ENCODE results near the gene RREB1. TPM values are rescaled to one million over a fixed set of nuclear protein-coding genes. Genes with fewer than 3 reads are reported as not detected.

RREB1 gene
- total RNA-seq, 1 donor from 2014 or later = 57.2 TPM

DNA sequence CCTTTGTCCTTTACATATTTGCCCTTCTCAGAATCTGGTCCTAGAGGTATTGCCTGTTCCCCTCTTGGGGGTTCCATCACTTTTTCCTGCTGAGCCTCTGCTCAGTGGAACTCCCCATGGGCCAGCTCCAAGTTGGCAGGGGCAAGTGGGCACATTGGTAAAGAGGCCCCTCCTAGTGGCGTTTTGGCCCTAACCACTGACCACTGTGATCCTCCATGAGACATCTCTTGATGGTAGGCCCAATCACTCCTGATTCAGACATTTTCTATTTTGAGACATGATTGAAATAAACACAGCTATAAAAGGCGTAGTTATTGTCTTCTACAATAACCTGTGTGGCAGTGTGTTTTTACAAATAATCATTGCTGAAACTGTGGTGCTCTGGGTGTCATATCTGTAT is 83.0 kb downstream of the RREB1 start:
- TF ChIP-seq, protein P1, sequence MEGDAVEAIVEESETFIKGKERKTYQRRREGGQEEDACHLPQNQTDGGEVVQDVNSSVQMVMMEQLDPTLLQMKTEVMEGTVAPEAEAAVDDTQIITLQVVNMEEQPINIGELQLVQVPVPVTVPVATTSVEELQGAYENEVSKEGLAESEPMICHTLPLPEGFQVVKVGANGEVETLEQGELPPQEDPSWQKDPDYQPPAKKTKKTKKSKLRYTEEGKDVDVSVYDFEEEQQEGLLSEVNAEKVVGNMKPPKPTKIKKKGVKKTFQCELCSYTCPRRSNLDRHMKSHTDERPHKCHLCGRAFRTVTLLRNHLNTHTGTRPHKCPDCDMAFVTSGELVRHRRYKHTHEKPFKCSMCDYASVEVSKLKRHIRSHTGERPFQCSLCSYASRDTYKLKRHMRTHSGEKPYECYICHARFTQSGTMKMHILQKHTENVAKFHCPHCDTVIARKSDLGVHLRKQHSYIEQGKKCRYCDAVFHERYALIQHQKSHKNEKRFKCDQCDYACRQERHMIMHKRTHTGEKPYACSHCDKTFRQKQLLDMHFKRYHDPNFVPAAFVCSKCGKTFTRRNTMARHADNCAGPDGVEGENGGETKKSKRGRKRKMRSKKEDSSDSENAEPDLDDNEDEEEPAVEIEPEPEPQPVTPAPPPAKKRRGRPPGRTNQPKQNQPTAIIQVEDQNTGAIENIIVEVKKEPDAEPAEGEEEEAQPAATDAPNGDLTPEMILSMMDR (IDR thresholded peaks at IDR 0.05) = no peak
- TF ChIP-seq POLR2AphosphoS5 (IDR thresholded peaks at IDR 0.05; ENCODE audit: insufficient read depth in 1 of 2, low read depth in 1 of 2) (no peak), POLR2A (IDR thresholded peaks at IDR 0.05) (no peak)
- peak in 1 of 2 donors; percentile 40 for DNase-seq (ENCODE audit: extremely low spot score in 2 of 2)
- peaks cover 8% of the 10 kb centered on the region for H3K4me1 ChIP-seq
- peaks cover 0 to 37% of the 10 kb centered on the region in 2 donors for H3K36me3 ChIP-seq
- no peaks in the 10 kb centered on the region for H3K9me3 ChIP-seq
- H3K27ac ChIP-seq = no peak overlapping the region
- no peaks in the 10 kb centered on the region for H3K27me3 ChIP-seq
- intact Hi-C loops (cut with DNase I) = no loop called here
- H3K4me3 ChIP-seq = no peak overlapping the region

DNA sequence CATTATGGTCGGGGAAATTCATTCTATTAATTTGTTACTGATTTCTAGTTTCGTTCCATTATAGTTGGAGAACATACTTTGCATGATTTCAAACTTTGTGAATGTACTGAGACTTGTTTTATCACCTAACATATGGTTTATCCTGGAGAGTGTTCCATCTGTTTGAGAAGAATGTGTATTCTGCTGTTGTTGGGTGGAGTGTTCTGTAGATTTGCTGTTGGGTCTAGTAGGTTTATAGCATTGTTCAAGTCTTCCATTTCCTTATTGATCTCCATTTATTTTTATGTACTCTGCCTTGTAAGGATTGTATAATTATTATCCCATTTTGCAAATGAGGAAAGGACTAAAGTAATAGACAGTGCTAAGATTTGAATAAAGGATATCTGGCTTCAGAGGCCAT is 85.4 kb downstream of the RREB1 start:
- H3K36me3 ChIP-seq = peaks cover 0 to 30% of the 10 kb centered on the region in 2 donors
- no peaks in the 10 kb centered on the region for H3K27me3 ChIP-seq
- H3K4me1 ChIP-seq = peaks cover 20% of the 10 kb centered on the region
- intact Hi-C loops (cut with DNase I) = no loop called here
- H3K4me3 ChIP-seq = no peak overlapping the region
- DNase-seq (ENCODE audit: extremely low spot score in 2 of 2) = no peak
- no peak overlapping the region for H3K27ac ChIP-seq
- TF ChIP-seq POLR2A (IDR thresholded peaks at IDR 0.05) (no peak), POLR2AphosphoS5 (IDR thresholded peaks at IDR 0.05; ENCODE audit: insufficient read depth in 1 of 2, low read depth in 1 of 2) (no peak)
- TF ChIP-seq, protein P1 (IDR thresholded peaks at IDR 0.05) = no peak
- no peaks in the 10 kb centered on the region for H3K9me3 ChIP-seq

DNA sequence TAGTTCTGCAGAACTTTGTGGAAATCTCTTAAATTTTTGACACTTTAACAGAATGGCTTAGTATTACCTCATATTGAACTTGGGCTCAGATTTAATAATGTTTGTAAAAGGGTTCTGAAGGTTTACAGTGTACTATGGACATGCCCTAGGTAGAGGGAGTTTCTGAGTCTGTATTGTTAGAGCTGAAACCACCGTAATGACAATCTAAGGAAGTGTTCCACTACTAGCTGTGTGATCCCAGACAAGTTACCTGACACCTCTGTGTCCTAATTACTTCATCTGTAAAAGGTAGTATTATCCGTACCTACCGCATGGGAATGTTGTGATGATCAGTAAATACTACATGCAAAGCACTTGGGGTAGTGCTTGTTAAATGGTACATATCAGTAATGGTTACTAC is 86.9 kb downstream of the RREB1 start:
- Histone ChIP-seq H3K9me3 (no peaks in the 10 kb centered on the region), H3K36me3 (peaks cover 0 to 15% of the 10 kb centered on the region in 2 donors), H3K4me1 (peaks cover 25% of the 10 kb centered on the region), H3K27me3 (no peaks in the 10 kb centered on the region), H3K4me3 (no peak overlapping the region), H3K27ac (no peak overlapping the region)
- DNase-seq (ENCODE audit: extremely low spot score in 2 of 2) = no peak
- TF ChIP-seq POLR2A (IDR thresholded peaks at IDR 0.05) (no peak), POLR2AphosphoS5 (IDR thresholded peaks at IDR 0.05; ENCODE audit: insufficient read depth in 1 of 2, low read depth in 1 of 2) (no peak)
- TF ChIP-seq, protein P1 (IDR thresholded peaks at IDR 0.05) = no peak
- intact Hi-C loops (cut with DNase I) = no loop called here

DNA sequence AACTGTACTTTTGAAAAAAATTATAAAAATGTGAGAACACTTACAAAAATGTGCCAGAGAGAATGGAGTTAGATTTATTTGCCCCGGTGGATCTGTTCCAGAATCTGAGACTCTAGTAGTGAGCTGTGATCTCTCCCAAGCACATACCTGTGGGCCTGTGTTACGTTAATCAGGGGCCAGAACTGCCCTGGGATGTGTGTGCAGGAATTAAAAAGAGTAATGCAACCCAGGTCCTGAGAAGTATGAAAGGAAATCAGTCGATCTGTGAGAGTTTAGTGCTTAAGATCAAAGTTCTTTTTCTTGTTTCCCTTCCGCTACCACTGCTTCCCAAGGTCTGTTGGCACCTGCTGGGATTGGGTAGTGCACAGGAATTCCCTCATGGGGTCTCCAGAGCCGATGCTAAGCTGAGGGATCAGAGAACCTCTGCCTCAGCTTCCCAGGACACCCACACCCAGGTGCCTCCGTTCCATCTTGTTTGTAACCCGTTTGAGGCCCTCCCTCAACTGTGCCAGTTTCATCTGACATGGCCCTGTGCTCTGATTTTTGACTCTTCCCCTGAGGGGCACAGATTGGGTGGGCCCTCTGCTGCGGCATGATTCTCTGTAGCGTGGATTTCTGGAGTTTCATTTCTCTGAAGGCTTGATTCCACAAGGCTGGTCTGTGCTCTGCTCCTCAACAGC is 87.7 kb downstream of the RREB1 start:
- H3K27me3 ChIP-seq = no peaks in the 10 kb centered on the region
- H3K4me1 ChIP-seq = peaks cover 28% of the 10 kb centered on the region
- no peaks in the 10 kb centered on the region for H3K9me3 ChIP-seq
- intact Hi-C loops (cut with DNase I) = no loop called here
- no peak overlapping the region for H3K27ac ChIP-seq
- no peak for DNase-seq (ENCODE audit: extremely low spot score in 2 of 2)
- H3K4me3 ChIP-seq = no peak overlapping the region
- H3K36me3 ChIP-seq = peaks cover 0 to 9% of the 10 kb centered on the region in 2 donors
- TF ChIP-seq POLR2A (IDR thresholded peaks at IDR 0.05) (no peak), POLR2AphosphoS5 (IDR thresholded peaks at IDR 0.05; ENCODE audit: insufficient read depth in 1 of 2, low read depth in 1 of 2) (no peak)
- TF ChIP-seq, protein P1 (IDR thresholded peaks at IDR 0.05) = no peak

DNA sequence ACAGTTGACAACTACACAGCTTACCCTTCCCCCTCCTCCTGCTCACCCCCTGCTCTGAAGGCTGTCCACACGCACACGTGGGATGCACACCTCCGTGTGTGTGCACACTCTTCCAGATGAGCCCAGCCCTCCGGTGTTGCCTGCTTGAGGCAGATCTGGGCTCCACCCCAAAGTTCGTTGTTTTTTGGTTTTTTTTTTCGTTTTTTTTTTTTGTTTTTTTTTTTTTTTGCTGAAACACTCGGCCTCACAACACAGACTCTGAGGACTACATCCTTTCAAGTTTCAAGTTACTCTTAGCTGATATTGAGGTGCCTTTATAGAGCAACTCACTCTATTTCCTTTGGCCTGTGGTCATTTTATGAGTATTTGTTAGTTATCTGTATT is 88.2 kb downstream of the RREB1 start:
- TF ChIP-seq, protein P1 (IDR thresholded peaks at IDR 0.05) = no peak
- TF ChIP-seq POLR2AphosphoS5 (IDR thresholded peaks at IDR 0.05; ENCODE audit: insufficient read depth in 1 of 2, low read depth in 1 of 2) = no peak
- no peak for TF ChIP-seq POLR2A (IDR thresholded peaks at IDR 0.05)
- intact Hi-C loops (cut with DNase I) = no loop called here
- H3K4me3 ChIP-seq = no peak overlapping the region
- peaks cover 0 to 4% of the 10 kb centered on the region in 2 donors for H3K36me3 ChIP-seq
- H3K4me1 ChIP-seq = peaks cover 32% of the 10 kb centered on the region
- DNase-seq (ENCODE audit: extremely low spot score in 2 of 2) = no peak
- no peaks in the 10 kb centered on the region for H3K27me3 ChIP-seq
- no peak overlapping the region for H3K27ac ChIP-seq
- H3K9me3 ChIP-seq = no peaks in the 10 kb centered on the region

Data from vagina (tissue), 2 donors.